ENCODE results near the gene SH2D6. TPM values are rescaled to one million over a fixed set of nuclear protein-coding genes. Genes with fewer than 3 reads are reported as not detected.
A peak's percentile ranks its signal among the peaks of the same experiment; 100 is the strongest.

SH2D6 gene
- polyA plus RNA-seq, 1 donor from 2014 or later, result not detected

GRCh38 chr2:85431570-85432205, 13.2 kb downstream of the SH2D6 start:
- TF ChIP-seq TAF1 (IDR thresholded peaks at IDR 0.05; ENCODE audit: low read depth) (no peak), EZH2 (IDR thresholded peaks at IDR 0.05; ENCODE audit: borderline replicate concordance, insufficient read depth, low read length, poor library complexity, severe bottlenecking) (no peak), REST (IDR thresholded peaks at IDR 0.05; ENCODE audit: borderline replicate concordance) (no peak), EP300 (conservative IDR thresholded peaks at IDR 0.05; ENCODE audit: poor library complexity, severe bottlenecking) (peak; percentile 32), SMC3 (conservative IDR thresholded peaks at IDR 0.05; ENCODE audit: poor library complexity) (no peak)
- Histone ChIP-seq H3K9me2 (ENCODE audit: insufficient read depth, low read length) (no peaks in the 10 kb centered on the region), H3K79me2 (replicated peaks; ENCODE audit: insufficient read depth, low read length) (no peaks in the 10 kb centered on the region), H3K27ac (ENCODE audit: low read length) (peak overlapping the region; percentile 99), H3K36me3 (ENCODE audit: insufficient read depth, low read length) (no peaks in the 10 kb centered on the region), H3F3A (ENCODE audit: insufficient read depth, low read length, poor library complexity, severe bottlenecking) (no peaks in the 10 kb centered on the region), H3K9ac (ENCODE audit: low read length) (peak overlapping the region; percentile 79), H2AFZ (ENCODE audit: low read depth, low read length) (peak overlapping the region; percentile 65), H3K4me3 (ENCODE audit: low read length) (peak overlapping the region; percentile 59), H3K27me3 (ENCODE audit: insufficient read depth, low read depth, low read length) (no peaks in the 10 kb centered on the region), H4K20me1 (ENCODE audit: insufficient read depth) (no peaks in the 10 kb centered on the region), H3K9me3 (ENCODE audit: low read length) (no peaks in the 10 kb centered on the region), H3K4me2 (ENCODE audit: low read length) (peak overlapping the region; percentile 72)

DNA sequence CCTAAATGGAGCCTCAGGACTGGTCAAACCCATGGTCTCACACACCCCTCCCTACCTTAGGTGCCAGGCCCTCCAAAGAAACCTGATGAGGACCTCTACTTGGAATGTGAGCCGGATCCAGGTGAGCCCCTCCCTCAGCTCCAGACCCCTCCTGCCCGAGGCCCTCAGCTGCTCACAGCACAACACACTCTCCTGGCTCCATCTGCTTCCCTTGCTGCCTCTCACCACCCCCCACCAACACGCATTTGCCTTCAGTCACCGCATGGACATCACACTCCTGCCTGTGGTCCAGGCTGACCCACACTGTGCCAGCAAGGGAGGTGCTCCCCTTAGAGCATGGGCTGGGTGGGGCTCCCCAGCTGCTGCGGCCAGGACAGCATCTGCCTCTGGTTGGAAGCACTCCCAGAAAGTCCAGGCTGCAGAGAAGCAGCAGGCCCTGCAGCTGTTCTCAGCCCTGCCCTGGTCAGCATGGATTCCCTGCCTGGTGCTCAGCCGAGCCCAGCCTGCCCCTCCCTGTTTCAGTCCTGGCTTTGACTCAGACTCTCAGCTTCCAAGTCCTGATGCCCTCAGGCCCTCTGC, 15.1 kb downstream of the SH2D6 start:
- H2AFZ ChIP-seq (ENCODE audit: low read depth, low read length), result no peak overlapping the region
- no peak overlapping the region for H3K4me2 ChIP-seq (ENCODE audit: low read length)
- no peaks in the 10 kb centered on the region for H4K20me1 ChIP-seq (ENCODE audit: insufficient read depth)
- no peaks in the 10 kb centered on the region for H3K9me3 ChIP-seq (ENCODE audit: low read length)
- TF ChIP-seq SMC3 (conservative IDR thresholded peaks at IDR 0.05; ENCODE audit: poor library complexity) (no peak), POLR2AphosphoS5 (IDR thresholded peaks at IDR 0.05) (no peak), TAF1 (IDR thresholded peaks at IDR 0.05; ENCODE audit: low read depth) (no peak), RAD21 (conservative IDR thresholded peaks at IDR 0.05) (no peak), EZH2 (IDR thresholded peaks at IDR 0.05; ENCODE audit: borderline replicate concordance, insufficient read depth, low read length, poor library complexity, severe bottlenecking) (no peak), REST (IDR thresholded peaks at IDR 0.05; ENCODE audit: borderline replicate concordance) (no peak), MXI1 (conservative IDR thresholded peaks at IDR 0.05; ENCODE audit: poor library complexity, severe bottlenecking) (no peak), EP300 (conservative IDR thresholded peaks at IDR 0.05; ENCODE audit: poor library complexity, severe bottlenecking) (no peak)
- TF ChIP-seq, protein P1, sequence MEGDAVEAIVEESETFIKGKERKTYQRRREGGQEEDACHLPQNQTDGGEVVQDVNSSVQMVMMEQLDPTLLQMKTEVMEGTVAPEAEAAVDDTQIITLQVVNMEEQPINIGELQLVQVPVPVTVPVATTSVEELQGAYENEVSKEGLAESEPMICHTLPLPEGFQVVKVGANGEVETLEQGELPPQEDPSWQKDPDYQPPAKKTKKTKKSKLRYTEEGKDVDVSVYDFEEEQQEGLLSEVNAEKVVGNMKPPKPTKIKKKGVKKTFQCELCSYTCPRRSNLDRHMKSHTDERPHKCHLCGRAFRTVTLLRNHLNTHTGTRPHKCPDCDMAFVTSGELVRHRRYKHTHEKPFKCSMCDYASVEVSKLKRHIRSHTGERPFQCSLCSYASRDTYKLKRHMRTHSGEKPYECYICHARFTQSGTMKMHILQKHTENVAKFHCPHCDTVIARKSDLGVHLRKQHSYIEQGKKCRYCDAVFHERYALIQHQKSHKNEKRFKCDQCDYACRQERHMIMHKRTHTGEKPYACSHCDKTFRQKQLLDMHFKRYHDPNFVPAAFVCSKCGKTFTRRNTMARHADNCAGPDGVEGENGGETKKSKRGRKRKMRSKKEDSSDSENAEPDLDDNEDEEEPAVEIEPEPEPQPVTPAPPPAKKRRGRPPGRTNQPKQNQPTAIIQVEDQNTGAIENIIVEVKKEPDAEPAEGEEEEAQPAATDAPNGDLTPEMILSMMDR (IDR thresholded peaks at IDR 0.05; ENCODE audit: poor library complexity, severe bottlenecking), result no peak
- H3K27ac ChIP-seq (ENCODE audit: low read length), result peak overlapping the region; percentile 70
- no peaks in the 10 kb centered on the region for H3K79me2 ChIP-seq (replicated peaks; ENCODE audit: insufficient read depth, low read length)
- H3K9me2 ChIP-seq (ENCODE audit: insufficient read depth, low read length), result no peaks in the 10 kb centered on the region
- H3K9ac ChIP-seq (ENCODE audit: low read length), result peak overlapping the region; percentile 41
- H3K36me3 ChIP-seq (ENCODE audit: insufficient read depth, low read length), result no peaks in the 10 kb centered on the region
- no peaks in the 10 kb centered on the region for H3K27me3 ChIP-seq (ENCODE audit: insufficient read depth, low read depth, low read length)
- H3F3A ChIP-seq (ENCODE audit: insufficient read depth, low read length, poor library complexity, severe bottlenecking), result no peaks in the 10 kb centered on the region
- H3K4me3 ChIP-seq (ENCODE audit: low read length), result no peak overlapping the region
